Osteocyte (in vitro differentiated cells): Measurements from ENCODE around the gene UFD1. TPM values are rescaled to one million over a fixed set of nuclear protein-coding genes. Genes with fewer than 3 reads are reported as not detected.

Experiments
- DNase-seq: peaks from one replicate; pipeline ENCODE4 v3.0.0; 2021; ENCODE audit warnings: mixed read lengths; ENCODE audit not compliant: unreplicated experiment; ENCODE audit errors: extremely low spot score
- H3K27ac Mint-ChIP-seq: one replicate; pipeline ENCODE4 v1.8.0; 2021; ENCODE audit warnings: mild to moderate bottlenecking, mixed read lengths; ENCODE audit not compliant: unreplicated experiment
- H3K27me3 Mint-ChIP-seq: one replicate; pipeline ENCODE4 v1.8.0; 2021; ENCODE audit warnings: mixed read lengths; ENCODE audit not compliant: unreplicated experiment
- H3K36me3 Mint-ChIP-seq: one replicate; pipeline ENCODE4 v1.8.0; 2021; ENCODE audit warnings: mixed read lengths; ENCODE audit not compliant: unreplicated experiment
- H3K4me1 Mint-ChIP-seq: one replicate; pipeline ENCODE4 v1.8.0; 2021; ENCODE audit warnings: mixed read lengths; ENCODE audit not compliant: unreplicated experiment
- H3K4me3 Mint-ChIP-seq: one replicate; pipeline ENCODE4 v1.8.0; 2021; ENCODE audit warnings: mild to moderate bottlenecking, moderate library complexity, mixed read lengths; ENCODE audit not compliant: unreplicated experiment
- H3K9me3 Mint-ChIP-seq: one replicate; pipeline ENCODE4 v1.8.0; 2021; ENCODE audit warnings: mixed read lengths; ENCODE audit not compliant: unreplicated experiment
- total RNA-seq: library from RNA; stranded (reverse); gene quantifications from 2 replicates; pipeline ENCODE4 v1.2.1, GENCODE V29; 2021
- TF ChIP-seq, protein P1 (sequence below): fragments of 200-600 bp; sonication (generic); IDR thresholded peaks from 2 replicates; pipeline ENCODE4 v1.5.0; 2021; ENCODE audit warnings: antibody characterized with exemption, mild to moderate bottlenecking, moderate library complexity

The UFD1 gene
- total RNA-seq, 1 donor from 2014 or later, result 72.5 TPM

DNA sequence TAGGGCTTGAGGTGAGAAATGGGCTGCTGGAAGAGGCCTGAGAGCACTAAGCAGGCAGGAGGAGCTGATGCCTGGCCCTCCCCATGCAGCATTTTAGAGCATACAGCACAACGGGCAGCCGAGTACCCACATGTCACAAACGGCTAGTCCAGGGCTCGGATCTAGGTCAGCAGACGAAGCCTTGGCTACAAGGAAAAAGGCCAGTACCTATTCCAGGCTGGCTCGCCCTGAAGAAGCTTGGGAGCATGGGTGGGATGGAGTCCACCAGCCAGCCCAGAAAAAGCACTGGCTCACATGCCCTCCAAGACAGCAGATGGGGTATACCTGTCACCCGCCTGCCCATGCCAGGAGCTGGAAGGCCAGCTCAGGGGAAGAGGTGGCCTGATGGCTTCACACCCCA, 9.6 kb downstream of the UFD1 start:
- DNase-seq, result no peak
- no peak overlapping the region for H3K4me3 Mint-ChIP-seq
- H3K27ac Mint-ChIP-seq, result no peak overlapping the region
- no peaks in the 10 kb centered on the region for H3K9me3 Mint-ChIP-seq
- TF ChIP-seq, protein P1, sequence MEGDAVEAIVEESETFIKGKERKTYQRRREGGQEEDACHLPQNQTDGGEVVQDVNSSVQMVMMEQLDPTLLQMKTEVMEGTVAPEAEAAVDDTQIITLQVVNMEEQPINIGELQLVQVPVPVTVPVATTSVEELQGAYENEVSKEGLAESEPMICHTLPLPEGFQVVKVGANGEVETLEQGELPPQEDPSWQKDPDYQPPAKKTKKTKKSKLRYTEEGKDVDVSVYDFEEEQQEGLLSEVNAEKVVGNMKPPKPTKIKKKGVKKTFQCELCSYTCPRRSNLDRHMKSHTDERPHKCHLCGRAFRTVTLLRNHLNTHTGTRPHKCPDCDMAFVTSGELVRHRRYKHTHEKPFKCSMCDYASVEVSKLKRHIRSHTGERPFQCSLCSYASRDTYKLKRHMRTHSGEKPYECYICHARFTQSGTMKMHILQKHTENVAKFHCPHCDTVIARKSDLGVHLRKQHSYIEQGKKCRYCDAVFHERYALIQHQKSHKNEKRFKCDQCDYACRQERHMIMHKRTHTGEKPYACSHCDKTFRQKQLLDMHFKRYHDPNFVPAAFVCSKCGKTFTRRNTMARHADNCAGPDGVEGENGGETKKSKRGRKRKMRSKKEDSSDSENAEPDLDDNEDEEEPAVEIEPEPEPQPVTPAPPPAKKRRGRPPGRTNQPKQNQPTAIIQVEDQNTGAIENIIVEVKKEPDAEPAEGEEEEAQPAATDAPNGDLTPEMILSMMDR, result no peak
- H3K27me3 Mint-ChIP-seq, result no peaks in the 10 kb centered on the region
- H3K4me1 Mint-ChIP-seq, result peaks cover under 1% of the 10 kb centered on the region
- H3K36me3 Mint-ChIP-seq, result peaks cover 44% of the 10 kb centered on the region

DNA sequence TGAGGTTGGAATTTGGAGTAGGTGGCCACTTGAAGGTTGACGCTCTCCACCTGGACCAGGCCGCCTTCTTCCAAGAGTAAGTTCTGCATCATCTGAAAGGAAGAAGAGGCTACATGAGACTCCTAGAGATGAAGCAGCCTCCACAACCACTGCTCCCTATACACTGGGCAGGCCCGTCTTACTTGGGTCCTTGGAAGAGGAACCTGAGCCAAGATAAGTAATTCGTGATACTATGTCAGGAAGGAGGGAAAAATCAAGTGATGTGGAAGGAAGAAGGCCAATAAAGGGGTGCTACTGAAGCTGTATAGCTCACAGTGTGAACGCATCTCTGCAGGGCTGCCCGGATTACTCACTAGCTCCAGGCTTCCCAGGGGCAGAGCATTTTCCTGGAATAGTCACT, 11.1 kb downstream of the UFD1 start:
- H3K27ac Mint-ChIP-seq, result no peak overlapping the region
- DNase-seq, result no peak
- H3K36me3 Mint-ChIP-seq, result peaks cover 37% of the 10 kb centered on the region
- no peak overlapping the region for H3K4me3 Mint-ChIP-seq
- TF ChIP-seq, protein P1, result no peak
- peaks cover 3% of the 10 kb centered on the region for H3K4me1 Mint-ChIP-seq
- no peaks in the 10 kb centered on the region for H3K27me3 Mint-ChIP-seq
- no peaks in the 10 kb centered on the region for H3K9me3 Mint-ChIP-seq

DNA sequence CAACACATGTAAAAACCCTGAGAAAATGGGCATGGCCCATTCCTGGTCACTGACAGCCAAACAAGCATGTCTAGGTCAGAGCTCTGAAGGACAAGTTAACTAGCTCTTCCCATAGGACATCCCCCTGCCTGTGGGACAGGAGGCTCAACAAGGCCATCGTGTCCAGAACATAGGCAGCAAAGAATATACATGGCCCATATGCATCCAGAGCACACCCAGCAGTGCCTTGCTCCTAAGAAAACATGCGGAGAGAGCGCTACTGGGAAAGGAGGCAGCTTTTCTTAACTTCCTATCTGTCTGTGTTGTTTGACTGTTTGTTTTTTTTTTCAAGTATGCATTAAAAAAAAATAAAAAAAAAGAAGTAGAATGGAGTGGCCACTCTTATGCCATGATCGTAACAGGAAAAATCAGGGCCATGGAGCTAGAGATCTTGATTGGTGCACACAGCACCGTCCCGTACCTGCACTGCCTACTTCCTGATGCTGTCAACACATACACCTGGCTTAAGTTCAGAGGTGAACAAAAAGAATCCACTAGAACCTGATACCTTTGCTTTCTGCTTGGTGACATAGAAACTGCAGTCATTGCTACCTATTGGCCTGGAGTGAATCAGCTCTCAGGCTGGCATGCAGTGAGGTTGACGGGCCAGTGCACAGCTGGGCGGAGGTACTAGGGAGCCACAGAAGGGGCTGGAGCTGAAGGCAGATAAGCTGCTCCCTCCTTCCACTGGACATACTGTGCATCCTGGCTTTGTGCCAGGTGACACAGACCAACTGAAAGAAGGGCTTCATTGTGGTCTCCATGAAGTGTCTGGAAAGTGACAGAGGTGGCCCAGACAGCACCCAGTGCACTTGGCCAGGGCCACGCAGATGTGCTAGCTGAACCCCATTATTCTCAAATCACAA, 11.9 kb downstream of the UFD1 start:
- TF ChIP-seq, protein P1, result no peak
- peaks cover 37% of the 10 kb centered on the region for H3K36me3 Mint-ChIP-seq
- no peak overlapping the region for H3K4me3 Mint-ChIP-seq
- H3K4me1 Mint-ChIP-seq, result peaks cover 3% of the 10 kb centered on the region
- DNase-seq, result no peak
- no peaks in the 10 kb centered on the region for H3K27me3 Mint-ChIP-seq
- H3K27ac Mint-ChIP-seq, result no peak overlapping the region
- H3K9me3 Mint-ChIP-seq, result no peaks in the 10 kb centered on the region

DNA sequence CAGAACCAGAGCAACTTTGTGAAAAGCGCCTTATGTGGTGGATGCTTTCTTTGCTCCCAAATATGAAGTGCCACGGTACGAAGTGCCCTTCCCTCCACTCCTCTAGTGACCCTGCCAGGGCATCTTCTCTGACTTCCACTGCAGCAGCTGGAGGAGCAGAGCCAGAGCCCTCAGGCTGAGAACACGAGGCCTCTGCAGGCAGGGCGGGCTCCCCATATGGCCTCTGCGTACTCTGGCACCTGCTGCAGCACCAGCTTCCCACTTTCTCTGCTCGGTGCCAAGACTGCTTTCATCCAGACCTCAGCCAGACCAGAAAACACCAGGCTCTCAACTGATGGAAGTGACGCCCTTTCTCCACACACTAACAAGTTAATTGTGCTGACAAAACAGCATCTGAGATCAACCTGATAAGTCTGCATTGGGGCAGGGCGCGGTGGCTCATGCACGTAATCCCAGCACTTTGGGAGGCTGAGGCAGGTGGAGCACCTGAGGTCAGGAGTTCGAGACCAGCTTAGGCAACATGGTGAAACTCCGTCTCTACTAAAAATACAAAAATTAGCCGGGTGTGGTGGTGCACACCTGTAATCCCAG, 12.8 kb downstream of the UFD1 start:
- Mint-ChIP-seq H3K4me1 (peaks cover 3% of the 10 kb centered on the region), H3K9me3 (no peaks in the 10 kb centered on the region), H3K36me3 (peaks cover 30% of the 10 kb centered on the region), H3K4me3 (no peak overlapping the region), H3K27me3 (no peaks in the 10 kb centered on the region), H3K27ac (no peak overlapping the region)
- no peak for DNase-seq
- TF ChIP-seq, protein P1, result no peak

DNA sequence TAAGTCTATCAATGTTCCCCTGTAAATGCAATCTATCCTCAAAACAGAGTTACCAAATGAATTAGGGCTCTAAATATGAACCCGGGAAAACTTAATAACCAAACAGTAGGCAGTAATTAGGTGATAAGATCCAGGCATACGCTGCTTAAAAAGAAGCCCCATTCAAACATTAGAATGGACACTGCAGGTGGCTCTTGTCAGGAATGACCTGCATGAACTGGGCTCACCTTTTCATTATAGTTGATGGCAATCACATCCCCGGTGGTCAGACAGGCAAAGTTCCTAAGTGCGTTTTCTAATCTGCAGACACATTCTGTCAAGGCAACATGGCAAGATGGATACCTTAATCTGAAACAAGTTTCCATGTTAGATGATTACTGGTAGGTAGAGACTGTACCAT, 14.0 kb downstream of the UFD1 start:
- Mint-ChIP-seq H3K4me1 (peaks cover 3% of the 10 kb centered on the region), H3K36me3 (peaks cover 24% of the 10 kb centered on the region), H3K27ac (no peak overlapping the region), H3K9me3 (no peaks in the 10 kb centered on the region), H3K4me3 (no peak overlapping the region), H3K27me3 (no peaks in the 10 kb centered on the region)
- TF ChIP-seq, protein P1, result no peak
- no peak for DNase-seq
